ENCODE measurements around the gene SLC29A3.

Gene SLC29A3

DNA sequence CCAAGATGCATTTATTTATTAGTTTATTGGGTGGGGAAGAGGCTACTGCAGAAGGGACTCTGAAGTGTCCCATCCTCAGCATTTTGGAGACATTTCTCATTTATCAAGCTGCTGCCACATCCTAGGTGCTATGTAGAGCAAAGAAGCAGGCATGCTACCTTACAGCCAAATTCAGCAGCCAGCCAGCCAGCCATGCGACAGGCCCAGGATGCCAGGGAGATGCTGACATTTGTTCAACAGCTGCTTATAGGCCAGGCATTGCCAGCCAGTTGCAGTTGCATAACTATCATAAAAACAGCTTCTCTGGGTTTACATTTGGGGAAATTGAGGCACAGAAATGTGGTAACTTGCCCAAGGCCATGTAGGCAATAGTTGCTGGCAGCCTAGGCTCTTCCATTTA is 2.3 kb downstream of the SLC29A3 start:
- no peak for DNase-seq (ENCODE audit: low spot score)

GRCh38 chr10:71323407-71323806 is 4.3 kb downstream of the SLC29A3 start:
- DNase-seq (ENCODE audit: low spot score): no peak

DNA sequence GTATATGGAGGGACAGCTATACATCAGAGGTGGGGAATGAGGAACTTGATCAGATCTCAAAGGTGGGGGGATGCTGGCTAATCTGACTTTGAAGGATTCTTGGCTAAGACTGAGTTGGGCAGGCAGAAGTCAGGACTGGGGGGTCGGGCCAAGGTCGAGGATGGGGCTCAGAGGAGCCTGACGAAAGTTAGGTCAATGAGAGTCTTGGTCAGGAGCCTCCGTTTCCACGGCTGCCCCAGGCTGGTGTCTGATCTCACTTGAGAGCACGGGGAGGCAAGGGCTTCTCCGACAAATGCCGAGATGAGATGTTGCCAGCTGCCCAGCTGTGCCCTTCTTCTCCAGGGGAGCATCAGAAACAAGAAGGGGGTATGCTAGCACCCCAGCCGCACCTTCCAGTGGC is 5.7 kb downstream of the SLC29A3 start:
- DNase-seq (ENCODE audit: low spot score): no peak

GRCh38 chr10:71325267-71325666 is 6.2 kb downstream of the SLC29A3 start:
- no peak for DNase-seq (ENCODE audit: low spot score)

- DNase-seq (ENCODE audit: low spot score): no peak
These were observed 7.4 kb downstream of the SLC29A3 start for GRCh38 chr10:71326464-71326881.

DNA sequence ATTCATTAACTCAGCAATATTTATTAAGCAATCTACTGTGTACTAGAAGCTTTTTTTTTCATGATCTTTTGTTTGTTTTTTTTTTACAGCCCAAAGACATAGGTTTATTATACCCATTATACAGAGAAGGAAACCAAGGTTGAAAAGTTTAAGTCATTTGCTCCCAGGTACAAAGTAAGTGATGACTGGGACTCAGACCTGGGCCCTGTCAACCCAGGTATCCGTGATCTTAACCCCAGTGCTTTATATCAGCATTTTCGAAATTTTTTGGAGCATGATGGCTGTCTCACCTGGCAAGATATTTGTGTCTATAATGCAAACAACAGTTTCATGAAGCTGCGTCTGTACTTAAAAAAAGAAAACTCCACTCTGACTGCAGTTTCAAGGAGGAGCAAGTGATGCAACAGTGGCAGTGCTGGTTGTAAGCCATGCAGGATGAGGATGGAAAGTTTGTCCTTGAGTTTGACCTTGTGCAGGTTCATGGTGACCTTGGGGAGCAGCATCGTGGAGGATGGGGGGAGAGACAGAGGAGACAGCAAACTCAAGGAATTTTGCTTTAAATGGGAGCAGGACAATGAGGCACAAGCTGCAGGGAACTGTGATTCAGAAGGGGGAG is 11.8 kb downstream of the SLC29A3 start:
- DNase-seq (ENCODE audit: low spot score): no peak

- DNase-seq (ENCODE audit: low spot score): no peak
These were observed 12.7 kb downstream of the SLC29A3 start for GRCh38 chr10:71331736-71332135.

DNA sequence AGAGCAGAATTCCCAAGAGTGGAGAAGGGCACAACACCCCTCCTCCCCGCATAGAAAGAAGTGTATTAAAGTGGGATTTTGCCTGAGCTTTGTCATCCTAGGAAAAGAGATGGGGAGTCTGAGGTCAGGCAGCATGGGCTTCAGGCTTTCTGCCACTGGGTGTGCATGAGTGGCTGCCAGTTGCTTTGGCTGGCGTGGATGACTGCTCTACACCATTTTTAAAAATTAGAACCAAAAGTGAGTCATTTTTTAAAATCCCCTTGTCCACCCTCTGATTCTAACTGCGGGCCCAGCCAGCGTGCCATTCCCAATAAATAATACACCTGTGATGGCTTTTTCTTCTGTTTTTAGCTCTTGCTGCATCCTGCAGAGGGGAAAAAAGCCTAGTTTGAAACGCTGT is 13.4 kb downstream of the SLC29A3 start:
- peak; percentile 52 for DNase-seq (ENCODE audit: low spot score)

DNA sequence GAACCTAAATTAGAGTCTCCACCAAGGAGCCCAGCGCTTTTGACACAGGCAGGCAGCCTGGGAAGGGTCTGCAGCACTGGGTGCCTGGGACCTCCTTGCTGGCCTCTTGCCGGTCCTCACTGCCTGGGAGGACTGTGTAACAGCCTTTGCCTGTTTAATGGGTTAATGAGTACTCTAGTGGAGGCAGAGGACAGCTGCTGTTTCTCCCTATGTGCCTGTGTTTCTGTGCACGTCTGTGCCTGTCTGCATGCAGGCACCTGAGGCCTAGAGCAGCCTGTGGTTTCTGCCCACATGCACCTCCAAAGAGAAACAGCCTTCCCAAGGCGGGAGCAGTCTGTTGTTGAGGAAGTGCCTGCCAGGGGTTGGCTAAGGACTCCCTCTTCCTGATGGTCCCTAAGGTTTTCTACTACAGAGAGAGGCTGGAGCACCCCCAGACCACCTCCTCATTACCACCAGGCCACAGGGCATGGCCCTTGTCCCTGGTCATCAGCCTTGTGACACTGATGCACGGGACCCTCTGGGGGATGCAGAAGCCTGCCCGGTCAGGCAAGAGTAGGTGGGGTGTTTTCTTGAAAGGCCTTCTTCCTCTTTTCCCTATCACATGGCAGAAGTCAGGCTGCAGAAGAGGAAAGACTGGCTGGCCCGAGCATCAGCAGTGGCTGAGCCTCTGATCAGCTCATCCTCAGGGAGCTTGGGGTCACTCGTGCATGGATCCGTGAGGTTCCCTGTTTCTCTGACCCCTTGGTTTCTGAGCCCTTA is 14.2 kb downstream of the SLC29A3 start:
- DNase-seq (ENCODE audit: low spot score): peak; percentile 42

- no peak for DNase-seq (ENCODE audit: low spot score)
These were observed 15.2 kb downstream of the SLC29A3 start for GRCh38 chr10:71334221-71334791.

DNA sequence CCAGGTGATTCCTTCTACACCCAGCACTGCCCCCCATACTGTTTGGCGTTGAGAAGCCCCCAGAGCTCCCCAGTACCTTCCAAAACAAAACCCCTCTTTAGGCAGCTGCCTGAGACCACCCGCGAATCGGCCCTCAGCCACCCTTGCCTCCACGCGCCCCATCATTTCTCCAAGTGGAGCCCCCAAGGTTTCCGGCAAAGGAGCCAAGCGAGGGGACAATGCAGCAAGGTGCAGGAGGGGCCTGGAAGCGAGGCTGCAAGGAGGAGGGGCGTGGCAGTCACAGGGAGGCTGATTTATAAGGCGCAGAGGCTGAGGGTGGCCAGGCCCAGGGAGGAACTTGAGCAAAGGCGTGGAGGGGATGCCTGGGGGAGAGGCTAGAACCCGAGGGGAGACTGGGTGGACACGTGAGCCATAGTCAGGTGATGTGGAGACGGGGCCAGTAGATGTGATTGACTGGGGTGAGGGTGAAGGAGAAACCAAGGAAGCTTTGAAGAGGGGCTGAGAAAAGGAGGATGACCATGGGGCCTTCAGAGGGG is 16.2 kb downstream of the SLC29A3 start:
- no peak for DNase-seq (ENCODE audit: low spot score)

- peak; percentile 27 for DNase-seq (ENCODE audit: low spot score)
These were observed 17.6 kb downstream of the SLC29A3 start for GRCh38 chr10:71336632-71337031.

DNA sequence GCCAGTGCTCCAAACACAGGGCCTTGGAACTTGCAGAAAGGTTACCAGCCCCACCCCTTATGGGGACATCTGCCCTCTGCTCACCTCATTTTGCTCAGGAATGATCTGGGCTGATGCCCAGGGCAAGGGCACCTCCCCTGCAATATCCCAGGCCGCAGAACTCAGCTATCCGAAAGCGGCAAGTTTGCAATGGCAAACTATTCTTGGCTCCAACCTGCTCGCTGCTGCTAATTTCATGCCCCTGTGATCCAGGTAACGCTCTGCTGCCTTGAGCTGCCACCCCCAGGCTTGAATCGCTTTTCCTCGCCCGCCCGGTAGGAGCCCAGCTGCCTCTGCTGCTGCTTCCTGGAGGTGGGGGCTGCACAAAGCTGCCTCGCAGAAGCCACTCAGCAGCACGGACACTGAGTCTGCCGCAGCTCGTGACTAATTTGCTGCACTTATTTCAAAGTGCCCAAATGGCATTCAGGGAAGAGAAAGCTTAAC is 18.2 kb downstream of the SLC29A3 start:
- DNase-seq (ENCODE audit: low spot score): peak; percentile 88

- DNase-seq (ENCODE audit: low spot score): peak; percentile 37
These were observed 19.9 kb downstream of the SLC29A3 start for GRCh38 chr10:71338728-71339495.

DNA sequence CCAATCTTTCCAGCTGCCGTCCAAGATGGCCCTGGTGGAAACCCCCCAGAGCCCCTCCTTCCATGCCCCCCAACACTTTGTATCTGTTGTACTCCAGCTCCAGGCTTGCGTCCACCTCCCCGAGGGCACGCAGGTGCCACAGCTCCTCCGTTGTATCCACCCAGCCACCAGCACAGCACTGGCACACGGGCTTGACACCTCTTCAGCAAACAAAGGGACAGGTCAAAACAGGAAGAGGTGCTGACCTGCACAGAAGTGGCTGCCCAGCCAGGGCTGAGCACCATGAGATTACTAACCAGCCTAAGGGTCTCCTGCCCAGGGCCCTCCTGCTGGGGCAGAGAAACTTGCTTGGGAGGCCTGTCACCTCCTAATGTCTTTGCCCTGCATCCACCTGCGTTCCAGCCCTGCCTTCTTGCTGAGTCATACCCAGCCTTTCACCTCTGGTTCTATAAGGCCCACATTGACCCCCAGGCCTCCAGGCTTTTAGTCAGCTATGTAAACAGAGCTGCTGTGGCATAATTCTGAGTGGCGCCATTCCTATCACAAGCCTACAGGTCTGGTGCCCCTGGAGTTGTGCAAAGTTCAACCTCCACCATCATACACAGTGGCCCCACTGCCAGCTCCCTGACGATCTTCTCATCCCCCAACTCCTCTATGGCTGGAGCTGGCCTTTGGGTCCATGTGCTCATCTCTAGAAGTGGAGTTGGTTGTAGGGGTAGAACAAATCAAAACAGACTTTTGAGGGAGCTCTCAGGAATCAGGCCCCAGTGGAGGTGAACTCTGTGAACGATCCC is 20.9 kb downstream of the SLC29A3 start:
- peak; percentile 86 for DNase-seq (ENCODE audit: low spot score)

- DNase-seq (ENCODE audit: low spot score): no peak
These were observed 23.7 kb downstream of the SLC29A3 start for GRCh38 chr10:71342573-71343391.

- DNase-seq (ENCODE audit: low spot score): peak; percentile 13
These were observed 24.3 kb downstream of the SLC29A3 start for GRCh38 chr10:71343392-71343773.

GRCh38 chr10:71344154-71344925 is 25.3 kb downstream of the SLC29A3 start:
- no peak for DNase-seq (ENCODE audit: low spot score)

DNA sequence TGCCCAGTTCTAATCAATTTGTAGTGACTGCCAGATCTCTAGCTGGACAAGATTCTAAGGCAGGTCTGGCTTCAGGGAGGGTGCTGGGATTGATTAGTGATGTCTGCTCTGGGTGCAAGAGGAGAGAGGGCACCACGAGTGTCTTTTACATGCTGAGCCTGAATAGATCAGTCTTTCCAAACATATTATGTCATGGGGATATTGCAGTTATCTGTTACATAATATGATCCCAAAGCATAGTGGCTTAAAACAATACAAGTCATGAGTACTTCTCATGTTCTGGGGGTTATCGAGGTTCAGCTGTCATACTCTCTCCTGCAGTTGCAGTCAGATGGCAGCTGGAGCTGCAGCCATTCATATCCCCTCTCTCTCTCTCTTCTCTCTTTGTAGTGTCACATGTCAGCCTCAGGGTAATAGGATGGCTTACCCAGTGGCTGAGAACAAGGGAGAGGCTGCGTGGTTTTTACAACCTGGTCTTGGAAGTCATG is 26.0 kb downstream of the SLC29A3 start:
- DNase-seq (ENCODE audit: low spot score): no peak

DNA sequence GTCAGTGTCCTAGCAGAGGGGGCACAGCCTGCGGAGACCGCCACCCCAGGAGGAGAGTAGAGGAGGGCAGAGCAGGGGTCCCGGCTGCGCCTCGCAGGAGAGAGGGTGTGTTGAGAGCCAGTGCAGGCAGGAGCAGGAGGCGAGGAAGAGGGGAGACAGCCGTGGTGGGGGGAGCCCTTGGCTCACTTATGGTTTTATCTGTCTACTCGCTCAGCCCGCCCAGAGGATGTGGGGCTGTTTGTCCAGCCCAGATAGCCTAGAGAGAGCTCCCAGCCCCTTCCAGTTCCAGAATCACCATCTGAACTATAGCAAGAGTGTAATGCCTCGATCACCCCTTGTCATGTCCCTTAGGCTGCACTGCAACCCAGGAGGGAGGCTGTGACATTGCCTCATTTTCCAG is 26.6 kb downstream of the SLC29A3 start:
- DNase-seq (ENCODE audit: low spot score): no peak

Measured in kidney tubule cell (primary cell).